NCI-H748 treated with DMSO at 0.1 percent for 48 hours (cell line): ENCODE data around the gene CFAP97.

Experiments
- DNase-seq: peaks from one replicate; lab custom pipeline; 2025; lab: John Stamatoyannopoulos, UW

The CFAP97 gene

DNA sequence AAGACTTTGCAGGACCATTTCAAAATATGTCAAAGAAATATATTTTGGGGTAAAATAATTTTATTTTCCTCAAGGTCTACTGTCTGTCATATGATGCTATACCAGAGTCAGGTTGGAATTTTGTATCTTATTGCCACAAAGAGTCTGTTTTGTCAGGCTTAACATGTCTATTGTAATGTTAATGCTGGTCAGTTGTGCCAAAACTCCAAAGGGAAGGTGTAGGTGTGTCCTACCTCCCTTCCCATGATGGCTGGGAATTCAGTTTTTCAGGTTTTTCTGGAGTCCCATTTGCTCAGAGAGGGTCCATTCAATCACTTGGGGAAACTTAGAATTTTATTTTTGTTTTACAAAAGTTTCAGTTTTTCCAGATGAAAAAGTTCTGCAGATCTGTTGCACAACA is 94.1 kb downstream of the CFAP97 start:
- DNase-seq: no peak
